T-helper 1 cell treated with Interleukin-12 subunit alpha and Interleukin-12 subunit beta and Interleukin-4 antibody, amounts not matched to agents 30 μg/mL and 1 μg/mL, for 36 hours (primary cell): ENCODE results near the gene C2CD3.
A peak's percentile ranks its signal among the peaks of the same experiment; 100 is the strongest.
"Not testable (repeated sequence)": the region's sequence is repeated elsewhere in the genome, so short reads cannot be mapped to it uniquely, and the experiment has no call there.

ENCODE experiments used
- H3K27ac Mint-ChIP-seq: one replicate; pipeline ENCODE4 v1.8.0; 2021; ENCODE audit warnings: mild to moderate bottlenecking, mixed read lengths
- H3K27me3 Mint-ChIP-seq: one replicate; pipeline ENCODE4 v1.8.0; 2021; ENCODE audit warnings: low read depth, mixed read lengths
- H3K36me3 Mint-ChIP-seq: one replicate; pipeline ENCODE4 v1.8.0; 2021; ENCODE audit warnings: low read depth, mixed read lengths
- H3K4me1 Mint-ChIP-seq: one replicate; pipeline ENCODE4 v1.8.0; 2021; ENCODE audit warnings: low read depth, mixed read lengths
- H3K4me3 Mint-ChIP-seq: one replicate; pipeline ENCODE4 v1.8.0; 2021; ENCODE audit warnings: mild to moderate bottlenecking, moderate library complexity, mixed read lengths
- H3K9me3 Mint-ChIP-seq: one replicate; pipeline ENCODE4 v1.8.0; 2021; ENCODE audit warnings: mixed read lengths

The C2CD3 gene

DNA sequence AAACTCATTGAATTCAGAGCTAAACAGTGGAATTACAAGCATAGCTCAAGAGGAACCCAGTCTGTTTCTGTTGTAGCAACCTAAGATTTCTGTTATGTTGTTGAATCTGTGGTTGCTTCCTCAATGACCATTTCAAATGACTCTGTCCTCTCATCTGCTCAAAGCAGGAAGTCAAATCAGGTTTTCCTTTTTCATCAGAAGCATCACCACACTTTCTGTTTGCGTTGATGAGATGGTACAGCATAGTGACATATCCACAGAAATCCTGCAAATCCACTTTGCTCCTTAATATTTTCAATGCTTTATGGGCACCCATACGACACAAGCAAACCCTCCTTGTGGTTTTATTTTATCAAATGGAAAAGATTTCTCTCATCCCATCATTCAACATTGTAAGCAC is 175.6 kb downstream of the C2CD3 start:
- Mint-ChIP-seq H3K4me3 (peak overlapping the region; percentile 79), H3K27ac (peak overlapping the region; percentile 100), H3K27me3 (no peaks in the 10 kb centered on the region), H3K4me1 (peaks cover 49% of the 10 kb centered on the region), H3K9me3 (no peaks in the 10 kb centered on the region), H3K36me3 (peaks cover 6% of the 10 kb centered on the region)

GRCh38 chr11:73991471-73992006 is 179.3 kb downstream of the C2CD3 start:
- peaks cover 27% of the 10 kb centered on the region for H3K4me1 Mint-ChIP-seq
- no peaks in the 10 kb centered on the region for H3K36me3 Mint-ChIP-seq
- no peak overlapping the region for H3K4me3 Mint-ChIP-seq
- H3K27ac Mint-ChIP-seq, result no peak overlapping the region
- H3K9me3 Mint-ChIP-seq, result no peaks in the 10 kb centered on the region
- H3K27me3 Mint-ChIP-seq, result no peaks in the 10 kb centered on the region

DNA sequence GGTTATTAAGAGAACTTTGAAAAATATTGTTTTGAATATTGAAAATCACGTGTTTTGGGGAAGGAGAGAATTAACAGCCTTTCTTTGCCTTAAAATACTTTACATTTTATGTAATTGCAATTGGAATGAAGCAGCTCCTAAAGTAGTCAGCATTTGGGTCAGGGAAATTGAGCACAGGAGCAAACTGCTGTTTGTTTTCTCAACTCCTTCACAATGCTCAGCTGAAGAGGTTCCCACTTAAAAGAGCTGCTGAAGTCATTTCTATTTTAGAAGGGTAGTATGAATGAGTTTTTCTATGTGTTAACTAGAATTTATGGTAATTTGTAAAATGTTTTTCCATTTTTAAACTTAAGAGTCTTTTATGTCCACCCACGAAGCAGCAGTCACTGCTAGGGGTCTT is 180.1 kb downstream of the C2CD3 start:
- Mint-ChIP-seq H3K4me1 (peaks cover 20% of the 10 kb centered on the region), H3K9me3 (no peaks in the 10 kb centered on the region), H3K36me3 (no peaks in the 10 kb centered on the region), H3K27me3 (no peaks in the 10 kb centered on the region), H3K4me3 (no peak overlapping the region), H3K27ac (no peak overlapping the region)

DNA sequence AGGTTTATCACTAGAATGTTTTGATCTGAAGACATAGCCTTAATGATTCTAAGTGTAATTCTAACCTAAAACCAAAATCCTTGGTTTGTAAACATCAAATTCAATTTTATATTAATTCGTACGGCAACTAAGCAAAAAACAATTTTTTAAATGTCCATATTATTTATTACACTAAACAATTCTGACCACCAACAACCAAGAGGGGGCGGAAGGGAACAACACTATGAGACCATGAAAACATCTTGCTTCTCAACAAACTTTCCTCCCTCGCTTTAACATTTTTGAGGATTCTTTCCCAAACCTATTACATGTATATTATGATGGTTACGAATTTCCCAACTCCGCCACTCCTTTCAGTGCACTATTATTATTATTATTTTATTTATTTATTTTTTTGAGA is 181.6 kb downstream of the C2CD3 start:
- H3K36me3 Mint-ChIP-seq, result no peaks in the 10 kb centered on the region
- no peak overlapping the region for H3K4me3 Mint-ChIP-seq
- H3K4me1 Mint-ChIP-seq, result peaks cover 11% of the 10 kb centered on the region
- H3K9me3 Mint-ChIP-seq, result no peaks in the 10 kb centered on the region
- no peaks in the 10 kb centered on the region for H3K27me3 Mint-ChIP-seq
- no peak overlapping the region for H3K27ac Mint-ChIP-seq

DNA sequence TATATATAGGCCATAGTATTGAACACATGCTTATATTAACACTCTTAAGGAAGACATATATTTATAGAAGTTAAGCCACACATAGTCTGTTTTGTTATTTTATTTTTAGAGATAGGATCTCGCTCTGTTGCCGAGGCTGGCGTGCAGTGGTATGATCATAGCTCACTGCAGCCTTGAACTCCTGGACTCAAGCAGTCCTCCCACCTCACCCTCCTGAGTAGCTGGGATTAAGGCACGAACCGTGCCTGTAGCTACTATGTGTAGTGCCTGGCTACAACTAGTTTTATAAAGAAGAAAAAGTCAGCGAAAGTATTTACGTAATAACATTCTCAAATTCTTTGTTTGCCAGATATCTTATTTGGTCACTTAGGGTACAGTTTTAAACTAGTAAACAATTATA is 182.6 kb downstream of the C2CD3 start:
- no peak overlapping the region for H3K27ac Mint-ChIP-seq
- H3K36me3 Mint-ChIP-seq, result no peaks in the 10 kb centered on the region
- H3K27me3 Mint-ChIP-seq, result no peaks in the 10 kb centered on the region
- H3K9me3 Mint-ChIP-seq, result no peaks in the 10 kb centered on the region
- H3K4me3 Mint-ChIP-seq, result no peak overlapping the region
- H3K4me1 Mint-ChIP-seq, result peaks cover 19% of the 10 kb centered on the region

GRCh38 chr11:73985661-73986060 is 185.1 kb downstream of the C2CD3 start:
- Mint-ChIP-seq H3K36me3 (peaks cover 19% of the 10 kb centered on the region), H3K4me1 (peaks cover 15% of the 10 kb centered on the region)
- H3K9me3 Mint-ChIP-seq, H3K4me3 Mint-ChIP-seq, H3K27ac Mint-ChIP-seq, H3K27me3 Mint-ChIP-seq: not testable (repeated sequence)

GRCh38 chr11:73983741-73984538 is 186.9 kb downstream of the C2CD3 start:
- peak overlapping the region; percentile 99 for H3K27ac Mint-ChIP-seq
- H3K9me3 Mint-ChIP-seq, result no peaks in the 10 kb centered on the region
- H3K4me3 Mint-ChIP-seq, result peak overlapping the region; percentile 96
- H3K36me3 Mint-ChIP-seq, result peaks cover 35% of the 10 kb centered on the region
- H3K4me1 Mint-ChIP-seq, result peaks cover 31% of the 10 kb centered on the region
- H3K27me3 Mint-ChIP-seq, result no peaks in the 10 kb centered on the region

DNA sequence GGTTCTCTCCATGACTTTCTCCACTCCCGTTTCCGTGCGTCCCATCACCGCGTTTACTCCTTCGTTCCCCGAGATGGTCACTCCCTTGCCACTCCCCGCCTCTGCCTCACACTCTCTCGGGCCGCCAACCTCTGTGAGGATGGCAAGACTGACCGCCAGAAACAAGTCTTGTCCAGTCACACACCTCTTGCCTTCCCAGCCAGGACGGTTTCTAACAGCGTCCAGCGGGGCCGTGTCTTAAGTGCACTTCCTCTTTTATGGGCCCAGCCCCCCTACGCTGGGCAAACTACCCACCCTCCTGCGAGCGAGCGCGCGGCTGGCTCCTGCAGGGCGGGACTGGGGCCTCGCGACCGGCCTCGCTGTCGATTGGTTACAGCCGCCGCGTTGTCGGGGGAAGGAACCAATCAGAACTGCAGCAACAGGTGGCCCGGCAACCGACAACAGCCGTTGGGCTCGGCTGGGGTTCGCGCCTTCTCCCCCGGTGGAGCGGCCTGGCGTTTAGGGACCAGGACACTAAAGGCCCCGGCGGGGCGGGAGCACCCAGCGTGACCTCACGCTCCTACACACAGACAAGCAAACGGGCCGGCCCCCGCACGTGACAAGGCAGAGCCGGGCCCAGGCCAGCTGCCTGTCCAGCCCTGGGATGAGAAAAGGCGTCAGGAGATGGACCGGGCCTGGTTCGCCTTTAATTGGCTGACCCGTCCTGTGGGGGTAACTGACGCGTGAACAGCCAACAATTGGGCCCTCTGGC is 187.6 kb downstream of the C2CD3 start:
- peak overlapping the region; percentile 96 for H3K4me3 Mint-ChIP-seq
- H3K4me1 Mint-ChIP-seq, result peaks cover 37% of the 10 kb centered on the region
- peaks cover 42% of the 10 kb centered on the region for H3K36me3 Mint-ChIP-seq

DNA sequence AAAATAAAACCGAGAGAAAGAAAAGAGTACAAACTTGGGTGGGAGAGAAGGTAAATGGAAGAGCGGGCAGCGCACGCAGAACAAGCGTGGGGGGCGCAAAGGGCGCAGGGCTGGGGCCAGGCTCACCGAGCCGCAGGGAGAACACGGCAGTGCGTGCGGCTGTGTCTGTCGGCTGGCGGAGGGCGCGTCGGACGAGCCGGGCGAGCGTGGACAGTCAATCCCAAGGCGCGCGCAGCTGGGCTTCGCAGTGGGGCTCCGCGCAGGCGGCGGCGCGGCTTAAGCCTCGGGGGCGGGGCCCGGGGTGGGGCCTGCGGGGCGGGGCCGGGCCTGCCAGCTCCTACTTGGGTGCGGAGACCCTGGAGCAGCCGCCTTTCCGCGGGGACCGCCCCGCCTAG is 188.2 kb downstream of the C2CD3 start, which contains the start of gene UCP2:
UCP2 (minus strand) TSS at position 249 of the 395 bp plus-strand sequence. CDS start 4,465 bp downstream, outside the sequence.
- Mint-ChIP-seq H3K27ac (peak within 1 kb of the TSS; percentile 99), H3K4me3 (peak within 1 kb of the TSS; percentile 96), H3K4me1 (peaks cover 39% of the 10 kb centered on the region), H3K9me3 (no peaks in the 10 kb centered on the region), H3K36me3 (peaks cover 48% of the 10 kb centered on the region), H3K27me3 (no peaks in the 10 kb centered on the region)

More for the DNA sequence above, 187.6 kb downstream of the C2CD3 start:
- Mint-ChIP-seq H3K27ac (peak overlapping the region; percentile 99), H3K9me3 (no peaks in the 10 kb centered on the region), H3K27me3 (no peaks in the 10 kb centered on the region)

DNA sequence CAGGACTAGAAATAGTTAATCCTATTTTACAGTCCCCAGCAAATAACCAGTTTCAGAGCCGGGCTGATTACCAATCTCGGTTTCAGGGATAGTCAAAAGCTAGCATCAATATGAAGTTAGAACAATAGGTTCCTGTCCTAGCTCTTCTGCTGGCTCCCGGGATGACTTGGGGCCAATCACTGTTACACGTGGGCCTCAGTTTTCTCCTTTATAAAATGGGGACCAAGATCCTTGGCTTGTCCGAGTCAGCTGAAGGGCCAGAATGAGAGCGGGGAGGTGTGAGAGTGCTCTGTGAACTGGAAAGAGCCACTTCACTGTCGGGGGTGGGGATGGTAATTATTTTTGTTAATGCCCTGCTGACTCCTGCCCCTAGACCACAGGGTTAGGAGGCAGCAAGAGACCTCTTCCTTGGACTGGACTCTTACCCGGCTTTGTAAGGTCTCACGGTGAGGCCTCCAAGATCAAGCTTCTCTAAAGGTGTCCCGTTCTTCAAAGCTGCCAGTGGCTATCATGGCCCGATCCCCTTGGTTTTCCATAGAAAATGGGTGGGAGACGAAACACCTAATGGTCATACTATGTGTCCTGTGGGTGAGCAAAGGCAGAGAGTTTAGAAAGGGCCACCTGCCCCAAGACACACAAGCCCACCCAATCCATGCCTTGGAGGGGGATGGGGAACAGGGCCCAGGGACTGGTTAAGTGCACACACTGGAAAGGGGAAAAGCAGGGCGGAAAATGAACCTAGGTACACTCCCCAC is 189.6 kb downstream of the C2CD3 start:
- no peaks in the 10 kb centered on the region for H3K9me3 Mint-ChIP-seq
- H3K27me3 Mint-ChIP-seq, result no peaks in the 10 kb centered on the region
- peak overlapping the region; percentile 97 for H3K27ac Mint-ChIP-seq
- peak overlapping the region; percentile 96 for H3K4me3 Mint-ChIP-seq
- H3K36me3 Mint-ChIP-seq, result peaks cover 59% of the 10 kb centered on the region
- H3K4me1 Mint-ChIP-seq, result peaks cover 49% of the 10 kb centered on the region

- Mint-ChIP-seq H3K4me1 (peaks cover 54% of the 10 kb centered on the region), H3K36me3 (peaks cover 69% of the 10 kb centered on the region), H3K27ac (peak overlapping the region; percentile 97), H3K27me3 (no peaks in the 10 kb centered on the region), H3K4me3 (peak overlapping the region; percentile 96), H3K9me3 (no peaks in the 10 kb centered on the region)
Measured at GRCh38 chr11:73980001-73980961, 190.5 kb downstream of the C2CD3 start.

- Mint-ChIP-seq H3K36me3 (peaks cover 84% of the 10 kb centered on the region), H3K27ac (peak overlapping the region; percentile 97), H3K4me3 (peak overlapping the region; percentile 96), H3K27me3 (no peaks in the 10 kb centered on the region), H3K9me3 (no peaks in the 10 kb centered on the region), H3K4me1 (peaks cover 61% of the 10 kb centered on the region)
Measured at GRCh38 chr11:73978576-73979086, 192.2 kb downstream of the C2CD3 start.

DNA sequence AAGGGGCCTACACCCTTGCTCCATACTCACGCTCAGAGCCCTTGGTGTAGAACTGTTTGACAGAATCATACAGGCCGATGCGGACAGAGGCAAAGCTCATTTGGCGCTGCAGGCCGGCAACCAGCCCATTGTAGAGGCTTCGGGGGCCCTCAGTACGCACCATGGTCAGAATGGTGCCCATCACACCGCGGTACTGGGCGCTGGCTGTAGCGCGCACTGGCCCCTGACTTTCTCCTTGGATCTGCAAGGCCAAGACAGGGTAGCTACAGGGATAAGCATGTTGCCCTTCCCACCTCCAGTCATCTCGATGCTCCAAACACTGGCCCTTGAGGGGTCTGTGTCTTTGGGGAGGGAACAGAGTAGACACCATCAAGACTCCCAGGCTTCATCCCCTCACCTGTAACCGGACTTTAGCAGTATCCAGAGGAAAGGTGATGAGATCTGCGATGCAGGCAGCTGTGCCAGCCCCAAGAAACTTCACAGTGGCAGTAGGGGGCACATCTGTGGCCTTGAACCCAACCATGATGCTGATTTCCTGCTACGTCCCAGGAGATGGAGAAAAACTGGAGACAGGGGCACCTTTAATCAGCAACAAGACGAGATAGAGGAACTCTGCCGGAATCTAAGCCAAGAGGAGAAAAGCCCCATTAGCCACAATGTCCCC is 192.8 kb downstream of the C2CD3 start:
- Mint-ChIP-seq H3K27ac (peak overlapping the region; percentile 34), H3K4me1 (peaks cover 62% of the 10 kb centered on the region), H3K4me3 (peak overlapping the region; percentile 39), H3K9me3 (no peaks in the 10 kb centered on the region), H3K27me3 (no peaks in the 10 kb centered on the region), H3K36me3 (peaks cover 86% of the 10 kb centered on the region)
